NB4 (cell line): ENCODE results near the gene ACY1.

ENCODE experiments used
- DNase-seq: peaks from one replicate; pipeline ENCODE4 v3.0.0; 2010; ENCODE audit warnings: low read depth
- H3K4me3 ChIP-seq: one replicate; pipeline ENCODE4 v1.5.1; 2011; ENCODE audit warnings: mild to moderate bottlenecking, low read depth, low read length, moderate library complexity
- CTCF ChIP-seq: IDR thresholded peaks from one replicate; pipeline ENCODE4 v1.5.1; 2012; ENCODE audit warnings: low read depth, low read length
- MAX ChIP-seq: IDR thresholded peaks from 2 replicates; pipeline ENCODE4 v1.6.1; 2011; ENCODE audit warnings: low read depth, low read length
- MYC ChIP-seq: IDR thresholded peaks from 2 replicates; pipeline ENCODE4 v1.6.1; 2011; ENCODE audit warnings: low read depth, low read length
- POLR2A ChIP-seq: IDR thresholded peaks from 2 replicates; pipeline ENCODE4 v1.6.1; 2011; ENCODE audit warnings: mild to moderate bottlenecking; ENCODE audit not compliant: insufficient read length; ENCODE audit errors: extremely low read depth

ACY1 gene

GRCh38 chr3:52004906-52005395 is 21.6 kb downstream of the ACY1 start:
- no peak for DNase-seq
- H3K4me3 ChIP-seq, result no peak overlapping the region
- TF ChIP-seq MAX, result no peak
- TF ChIP-seq MYC, result no peak
- no peak for TF ChIP-seq POLR2A
- no peak for TF ChIP-seq CTCF

GRCh38 chr3:52005571-52005986 is 22.2 kb downstream of the ACY1 start:
- H3K4me3 ChIP-seq, result no peak overlapping the region
- TF ChIP-seq CTCF, result no peak
- no peak for TF ChIP-seq MAX
- TF ChIP-seq MYC, result no peak
- no peak for TF ChIP-seq POLR2A
- no peak for DNase-seq

- TF ChIP-seq CTCF (no peak), MAX (no peak), POLR2A (no peak), MYC (no peak)
- peak; percentile 78 for DNase-seq
- no peak overlapping the region for H3K4me3 ChIP-seq
Measured at GRCh38 chr3:52006017-52006819, 22.9 kb downstream of the ACY1 start.

GRCh38 chr3:52006820-52007133 is 23.4 kb downstream of the ACY1 start:
- H3K4me3 ChIP-seq, result no peak overlapping the region
- no peak for DNase-seq
- TF ChIP-seq CTCF, result no peak
- TF ChIP-seq POLR2A, result no peak
- TF ChIP-seq MYC, result no peak
- no peak for TF ChIP-seq MAX

- peak; percentile 2 for TF ChIP-seq CTCF
- TF ChIP-seq POLR2A, result no peak
- peak; percentile 53; the same call in 1 of the 2 replicates for TF ChIP-seq MAX
- H3K4me3 ChIP-seq, result no peak overlapping the region
- peak; percentile 68 for DNase-seq
Measured at GRCh38 chr3:52007291-52007690, 24.0 kb downstream of the ACY1 start.
